Heart left ventricle (tissue), 16 donors: ENCODE data around the gene NDUFA9. TPM values are rescaled to one million over a fixed set of nuclear protein-coding genes. Genes with fewer than 3 reads are reported as not detected.

Source experiments
- ATAC-seq, 4 donors: fragments of 200-7000 bp; cut with Tn5 transposase; one replicate each; pipeline ENCODE4 v1.9.1; 2020 to 2022; ENCODE audit warnings: moderate library complexity in 4 of 4, mild to moderate bottlenecking in 3 of 4, moderate number of reproducible peaks in 1 of 4
- DNase-seq, 5 donors: peaks; one replicate each; pipeline ENCODE4 v3.0.0-alpha.2; 2020
- H3K27ac ChIP-seq, 12 donors: fragments of 200-600 bp; sonication (generic) in 4 of 12; one replicate each; pipeline versions ENCODE4 v1.5.0 to v1.8.0; 2016 to 2022; ENCODE audit warnings: mild to moderate bottlenecking in 2 of 12
- H3K27me3 ChIP-seq, 9 donors: fragments of 200-600 bp; sonication (generic) in 2 of 9; one replicate each; pipeline versions ENCODE4 v1.5.1 to v1.8.0; 2016 to 2022; ENCODE audit warnings: mild to moderate bottlenecking in 3 of 9
- H3K36me3 ChIP-seq, 9 donors: fragments of 200-600 bp; sonication (generic) in 2 of 9; one replicate each; pipeline versions ENCODE4 v1.5.0 to v1.8.0; 2018 to 2022; ENCODE audit warnings: mild to moderate bottlenecking in 2 of 9
- H3K4me1 ChIP-seq, 12 donors: fragments of 200-600 bp; sonication (generic) in 4 of 12; one replicate each; pipeline versions ENCODE4 v1.5.0 to v1.8.0; 2016 to 2022; ENCODE audit warnings: mild to moderate bottlenecking in 3 of 12
- H3K4me3 ChIP-seq, 12 donors: fragments of 200-600 bp; sonication (generic) in 4 of 12; one replicate each; pipeline versions ENCODE4 v1.5.0 to v1.8.0; 2017 to 2022; ENCODE audit warnings: mild to moderate bottlenecking in 9 of 12, moderate library complexity in 4 of 12
- H3K9me3 ChIP-seq, 12 donors: fragments of 200-600 bp; sonication (generic) in 4 of 12; one replicate each; pipeline versions ENCODE4 v1.5.0 to v1.8.0; 2016 to 2022; ENCODE audit warnings: mild to moderate bottlenecking in 1 of 12
- POLR2A ChIP-seq, 2 donors: fragments of 450-650 bp; IDR thresholded peaks; one replicate each; pipeline ENCODE4 v1.6.1; 2017; ENCODE audit warnings: antibody characterized with exemption in 2 of 2, mild to moderate bottlenecking in 2 of 2, moderate library complexity in 2 of 2
- WGBS, 4 donors: extraction: QIAGEN DNeasy Blood & Tissue Kit in 2 of 4; methylation state at CpG; one replicate each; pipeline versions ENCODE4 v1.1.5 to v1.1.7; 2013 to 2018; 5-methylcytosine and 5-hydroxymethylcytosine counted together
- intact Hi-C, 10 donors: fragments of 100-400 bp; cut with DNase I; formaldehyde crosslinking; loops; one replicate each; pipeline versions ENCODE4 v1.11.1 to v1.14.2; 2022
- polyA plus RNA-seq, 2 donors: library from polyadenylated mRNA; stranded (reverse); fragments of 200-250 nt; gene quantifications; one replicate each; pipeline ENCODE4 v1.2.3, GENCODE V29; 2013
- total RNA-seq, 9 donors: library from RNA; depleted of rRNA in 2 of 9; stranded (reverse); fragments of >200 nt in 2 of 9; fragmentation: NEBNext Ultra II Directional in 3 of 9; extraction: Animal tissue kit (Norgen Biotek cat#: 25700) in 3 of 9; gene quantifications; one replicate each; pipeline versions ENCODE4 v1.1.0 to v1.2.4, GENCODE V29; 2016 to 2023
- TF ChIP-seq, protein P1 (sequence below), 12 donors: fragments of 200-600 bp; sonication (generic) in 4 of 12; IDR thresholded peaks; one replicate each; pipeline versions ENCODE4 v1.5.0 to v1.8.0; 2018 to 2022; ENCODE audit warnings: antibody characterized with exemption in 12 of 12, mild to moderate bottlenecking in 5 of 12
- donor health status: ischemic (EF 13 %, LVEDD 7.1; RV severe dilation, severe dysfunction).
- donor health status: healthy with polysubstance abuse.
- donor health status: DM: no; HTN: yes; CAD: no.
- donor health status: DM: no; HTN: no; CAD: no.
- donor health status: ischemic (EF 25% LVEDD 6.9; RV normal size, moderate dysfunction).
- donor health status: ischemic (EF 25% LVEDD 5.7; RV mildly dilated, moderate dysfunction).
- donor health status: healthy.
- donor health status: DM: yes; HTN: yes; CAD: no.
- donor health status: ischemic (EF 35%, LVEDD 5.7; RV mildly dilated, moderate dysfunction).
- donor health status: nonischemic (EF 11% LVEDD 7.7; RV severe dilation, severe dysfunction).
- donor health status: DM: yes; HTN: yes; CAD: no.
- donor health status: PGD.
- donor health status: ischemic (EF 29% LVEDD 5.4; RV normal size, mild dysfunction).
- donor health status: nonischemic (EF 23%, LVEDD 6.1; RV moderate dilation, normal function).

Gene NDUFA9
- total and polyA plus RNA-seq, 11 donors = 59.2 to 333 (median 230) TPM

DNA sequence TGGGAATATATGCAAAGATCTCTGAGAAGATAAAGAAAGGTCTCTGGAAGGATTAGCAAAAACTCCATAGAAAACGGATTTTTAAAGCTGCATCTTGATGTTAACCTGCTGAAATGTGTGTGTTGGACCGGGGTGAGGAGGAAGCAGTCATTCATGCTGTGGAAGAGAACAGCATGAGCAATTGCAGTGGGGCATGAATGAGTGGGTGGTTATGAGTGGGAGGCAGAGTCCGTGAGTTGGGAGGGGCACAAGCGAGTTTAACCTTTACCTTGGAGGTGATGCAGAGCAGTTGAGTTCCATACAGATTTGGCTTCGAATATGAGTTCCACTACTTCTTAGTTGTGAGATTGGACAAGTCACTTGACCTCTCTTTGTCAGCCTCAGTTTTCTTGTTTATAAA, 41.8 kb downstream of the NDUFA9 start:
- no peak overlapping the region for H3K27ac ChIP-seq
- H3K4me1 ChIP-seq = no peaks in the 10 kb centered on the region
- no peak overlapping the region for H3K4me3 ChIP-seq
- H3K9me3 ChIP-seq = no peaks in the 10 kb centered on the region
- TF ChIP-seq, protein P1, sequence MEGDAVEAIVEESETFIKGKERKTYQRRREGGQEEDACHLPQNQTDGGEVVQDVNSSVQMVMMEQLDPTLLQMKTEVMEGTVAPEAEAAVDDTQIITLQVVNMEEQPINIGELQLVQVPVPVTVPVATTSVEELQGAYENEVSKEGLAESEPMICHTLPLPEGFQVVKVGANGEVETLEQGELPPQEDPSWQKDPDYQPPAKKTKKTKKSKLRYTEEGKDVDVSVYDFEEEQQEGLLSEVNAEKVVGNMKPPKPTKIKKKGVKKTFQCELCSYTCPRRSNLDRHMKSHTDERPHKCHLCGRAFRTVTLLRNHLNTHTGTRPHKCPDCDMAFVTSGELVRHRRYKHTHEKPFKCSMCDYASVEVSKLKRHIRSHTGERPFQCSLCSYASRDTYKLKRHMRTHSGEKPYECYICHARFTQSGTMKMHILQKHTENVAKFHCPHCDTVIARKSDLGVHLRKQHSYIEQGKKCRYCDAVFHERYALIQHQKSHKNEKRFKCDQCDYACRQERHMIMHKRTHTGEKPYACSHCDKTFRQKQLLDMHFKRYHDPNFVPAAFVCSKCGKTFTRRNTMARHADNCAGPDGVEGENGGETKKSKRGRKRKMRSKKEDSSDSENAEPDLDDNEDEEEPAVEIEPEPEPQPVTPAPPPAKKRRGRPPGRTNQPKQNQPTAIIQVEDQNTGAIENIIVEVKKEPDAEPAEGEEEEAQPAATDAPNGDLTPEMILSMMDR (IDR thresholded peaks at IDR 0.05) = no peak
- no peak for TF ChIP-seq POLR2A (IDR thresholded peaks at IDR 0.05)
- H3K36me3 ChIP-seq = peaks cover 0 to 63% (median 35%) of the 10 kb centered on the region in 9 donors
- DNase-seq (no peak), ATAC-seq (no peak)
- intact Hi-C loops = no loop called here
- no peaks in the 10 kb centered on the region for H3K27me3 ChIP-seq
- 94 to 97% (median 96%) methylated on average over 5 of the region's 5 CpGs for WGBS, 4 donors

Other genes starting within 250 kb of the NDUFA9 start
- gene FGF6, start 203.3 kb upstream of the NDUFA9 start, total RNA-seq = not detected
- not detected for gene FGF6, start 203.3 kb upstream of the NDUFA9 start, polyA plus RNA-seq
- gene RAD51AP1, start 110.2 kb upstream of the NDUFA9 start, total RNA-seq = 1 to 10 TPM in 5 of 9 donors, under 1 TPM in 3, not detected in 1; 0.55 to 8.2 (median 1.6) TPM
- gene RAD51AP1, start 110.2 kb upstream of the NDUFA9 start, polyA plus RNA-seq = under 1 TPM; 0.19 to 0.79 TPM
- 10 to 100 TPM; 21.4 to 42.7 (median 30.7) TPM for gene DYRK4, start 86.9 kb upstream of the NDUFA9 start, total RNA-seq
- gene DYRK4, start 86.9 kb upstream of the NDUFA9 start, polyA plus RNA-seq = 10 to 100 TPM; 35.5 to 52.5 TPM
- gene AKAP3, start 63 bp upstream of the NDUFA9 start, total RNA-seq = 1 to 10 TPM; 2.3 to 4.0 (median 3.2) TPM
- 1 to 10 TPM; 1.9 to 2.1 TPM for gene AKAP3, start 63 bp upstream of the NDUFA9 start, polyA plus RNA-seq
- gene GALNT8, start 71.3 kb downstream of the NDUFA9 start, total RNA-seq = 1 to 10 TPM in 4 of 9 donors, under 1 TPM in 5; 0.35 to 2.6 (median 0.96) TPM
- under 1 TPM; 0.40 to 0.88 TPM for gene GALNT8, start 71.3 kb downstream of the NDUFA9 start, polyA plus RNA-seq